ENCODE measurements around the gene RALGPS1. TPM values are rescaled to one million over a fixed set of nuclear protein-coding genes. Genes with fewer than 3 reads are reported as not detected.

Gene RALGPS1
- total RNA-seq, 2 experiments from 2014 or later: 2.5 to 4.1 TPM

DNA sequence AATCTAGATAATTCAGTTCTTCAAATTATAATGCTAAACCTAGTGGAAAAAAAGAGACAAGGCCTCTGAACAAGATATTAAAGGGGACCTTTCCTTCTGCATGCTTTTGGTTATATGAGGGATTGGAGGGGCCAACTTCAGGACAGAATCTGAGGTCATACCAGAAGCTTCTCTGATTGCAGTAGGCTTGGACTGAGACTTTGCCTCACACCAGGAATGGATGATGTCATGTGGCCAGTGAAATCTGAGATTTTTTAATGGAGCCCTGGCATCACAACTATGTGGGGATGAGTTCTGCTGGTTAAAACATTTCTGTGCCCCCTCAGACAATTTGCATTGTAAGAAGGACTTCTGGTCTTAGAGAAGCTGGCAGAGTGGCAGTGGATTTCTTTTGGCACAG, 119.2 kb downstream of the RALGPS1 start:
- Mint-ChIP-seq H3K4me3 (no peak overlapping the region), H3K36me3 (ENCODE audit: low read depth) (no peaks in the 10 kb centered on the region), H3K27ac (no peak overlapping the region), H3K27me3 (ENCODE audit: low read depth) (peaks cover 12% of the 10 kb centered on the region), H3K4me1 (ENCODE audit: low read depth) (no peaks in the 10 kb centered on the region), H3K9me3 (ENCODE audit: insufficient read depth) (no peaks in the 10 kb centered on the region)
- ChIA-PET CTCF (interaction anchor here (0.6 kb wide), 1 partner anchor 50 kb away, joined by 3 read pairs; no protein-coding TSS in a partner anchor), POLR2A (no interaction called here)
- no peak for ATAC-seq
- DNase-seq: no peak

DNA sequence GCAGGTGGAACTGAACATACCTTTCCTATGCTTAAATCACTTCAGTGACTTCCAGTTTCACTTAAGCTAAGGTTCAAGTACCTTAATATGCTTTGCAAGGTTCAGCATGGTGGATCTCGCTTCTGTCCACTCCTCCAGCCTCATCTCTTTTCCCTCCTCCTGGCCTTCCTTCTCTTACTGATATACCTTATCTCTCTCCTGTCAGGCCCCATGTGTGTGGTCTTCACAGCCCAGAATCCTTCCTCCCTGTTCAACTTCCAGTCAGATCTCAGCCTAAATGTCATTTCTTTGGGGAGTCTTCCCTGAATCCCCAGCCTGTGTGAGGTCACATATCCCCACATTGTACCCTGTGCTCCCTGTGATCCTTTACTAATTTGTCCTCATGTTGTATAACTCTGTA, 120.1 kb downstream of the RALGPS1 start:
- CTCF ChIA-PET: no interaction called here
- no peak for ATAC-seq
- Mint-ChIP-seq H3K9me3 (ENCODE audit: insufficient read depth) (no peaks in the 10 kb centered on the region), H3K36me3 (ENCODE audit: low read depth) (no peaks in the 10 kb centered on the region), H3K4me3 (no peak overlapping the region), H3K27ac (no peak overlapping the region), H3K27me3 (ENCODE audit: low read depth) (peaks cover 12% of the 10 kb centered on the region), H3K4me1 (ENCODE audit: low read depth) (no peaks in the 10 kb centered on the region)
- POLR2A ChIA-PET: no interaction called here
- DNase-seq: no peak

DNA sequence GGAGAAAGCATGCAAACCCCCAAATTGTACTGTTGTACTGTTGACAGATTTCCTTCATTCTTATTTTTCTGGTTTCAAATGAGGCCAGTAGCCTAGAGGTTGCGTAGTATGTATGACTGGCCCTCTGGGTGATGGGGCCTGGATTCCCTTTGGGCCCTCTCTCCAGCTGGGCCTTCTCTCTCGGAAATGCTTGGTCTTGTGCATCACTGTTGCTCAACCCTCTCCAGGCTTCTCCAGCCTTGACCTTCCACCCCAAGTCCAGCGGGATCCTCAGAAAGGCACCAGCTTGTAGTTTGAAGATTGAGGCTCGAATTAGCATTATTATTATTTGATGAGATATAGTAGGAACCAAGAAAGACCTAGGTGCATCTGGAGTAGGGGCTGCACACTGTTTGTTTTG, 120.8 kb downstream of the RALGPS1 start:
- Mint-ChIP-seq H3K4me3 (no peak overlapping the region), H3K4me1 (ENCODE audit: low read depth) (no peaks in the 10 kb centered on the region), H3K27ac (no peak overlapping the region), H3K27me3 (ENCODE audit: low read depth) (peaks cover 7% of the 10 kb centered on the region), H3K9me3 (ENCODE audit: insufficient read depth) (no peaks in the 10 kb centered on the region), H3K36me3 (ENCODE audit: low read depth) (no peaks in the 10 kb centered on the region)
- no peak for DNase-seq
- POLR2A ChIA-PET: no interaction called here
- CTCF ChIA-PET: interaction anchor here (0.7 to 2.7 kb wide), 2 partner anchors 13 to 49 kb away, joined by 3 to 15 read pairs; no protein-coding TSS in a partner anchor
- no peak for ATAC-seq

DNA sequence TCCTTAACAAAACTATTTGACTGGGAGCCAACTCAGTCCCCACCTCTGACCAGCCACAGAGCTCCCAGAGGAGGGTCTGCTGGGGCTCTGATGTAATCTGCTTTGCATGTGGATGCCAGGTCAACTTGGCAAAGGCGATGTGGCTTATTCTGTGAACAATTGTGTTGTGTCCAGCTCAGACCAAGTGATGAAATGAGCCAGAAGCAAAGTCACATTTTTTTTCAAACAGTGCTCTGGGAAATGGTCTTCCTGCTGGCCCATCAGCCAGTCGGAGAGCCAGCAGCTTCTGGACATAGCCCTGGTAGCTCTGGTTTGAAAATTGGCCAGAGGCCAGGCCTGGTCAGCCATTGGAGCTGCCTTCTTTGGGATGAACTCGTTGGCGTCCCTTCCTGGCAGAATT, 121.4 kb downstream of the RALGPS1 start:
- H3K9me3 Mint-ChIP-seq (ENCODE audit: insufficient read depth): no peaks in the 10 kb centered on the region
- H3K4me1 Mint-ChIP-seq (ENCODE audit: low read depth): no peaks in the 10 kb centered on the region
- POLR2A ChIA-PET: no interaction called here

DNA sequence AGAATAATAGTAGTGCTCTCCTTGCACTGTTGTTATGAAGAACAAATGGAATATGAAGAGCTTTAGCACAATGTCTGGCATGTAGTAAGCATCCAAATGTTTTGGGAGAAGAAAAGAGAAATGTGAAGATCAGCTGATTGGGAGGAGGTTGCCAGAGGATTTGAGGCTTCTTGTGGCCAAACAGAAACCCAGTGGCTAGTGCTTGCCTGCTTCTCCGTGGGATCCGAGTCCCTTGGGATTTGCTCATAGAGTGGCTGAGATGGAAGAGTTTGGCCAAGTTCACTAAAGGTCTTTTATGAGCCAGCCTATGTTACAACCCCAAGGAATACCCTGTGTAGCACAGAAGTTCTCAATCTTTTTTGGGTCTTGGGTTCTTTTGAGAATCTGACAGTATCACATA, 121.9 kb downstream of the RALGPS1 start:
- Mint-ChIP-seq H3K27me3 (ENCODE audit: low read depth) (peaks cover 6% of the 10 kb centered on the region), H3K4me3 (no peak overlapping the region), H3K36me3 (ENCODE audit: low read depth) (no peaks in the 10 kb centered on the region), H3K4me1 (ENCODE audit: low read depth) (no peaks in the 10 kb centered on the region), H3K9me3 (ENCODE audit: insufficient read depth) (no peaks in the 10 kb centered on the region), H3K27ac (no peak overlapping the region)
- ATAC-seq (no peak), DNase-seq (no peak)
- ChIA-PET CTCF (interaction anchor here (0.7 to 2.7 kb wide), 2 partner anchors 12 to 50 kb away, joined by 3 to 15 read pairs; no protein-coding TSS in a partner anchor), POLR2A (no interaction called here)

More for the DNA sequence above, 121.4 kb downstream of the RALGPS1 start:
- no peaks in the 10 kb centered on the region for H3K36me3 Mint-ChIP-seq (ENCODE audit: low read depth)
- ATAC-seq (no peak), DNase-seq (no peak)
- peaks cover 7% of the 10 kb centered on the region for H3K27me3 Mint-ChIP-seq (ENCODE audit: low read depth)
- H3K27ac Mint-ChIP-seq: no peak overlapping the region
- CTCF ChIA-PET: interaction anchor here (0.7 to 2.7 kb wide), 2 partner anchors 13 to 50 kb away, joined by 3 to 15 read pairs; no protein-coding TSS in a partner anchor
- no peak overlapping the region for H3K4me3 Mint-ChIP-seq

DNA sequence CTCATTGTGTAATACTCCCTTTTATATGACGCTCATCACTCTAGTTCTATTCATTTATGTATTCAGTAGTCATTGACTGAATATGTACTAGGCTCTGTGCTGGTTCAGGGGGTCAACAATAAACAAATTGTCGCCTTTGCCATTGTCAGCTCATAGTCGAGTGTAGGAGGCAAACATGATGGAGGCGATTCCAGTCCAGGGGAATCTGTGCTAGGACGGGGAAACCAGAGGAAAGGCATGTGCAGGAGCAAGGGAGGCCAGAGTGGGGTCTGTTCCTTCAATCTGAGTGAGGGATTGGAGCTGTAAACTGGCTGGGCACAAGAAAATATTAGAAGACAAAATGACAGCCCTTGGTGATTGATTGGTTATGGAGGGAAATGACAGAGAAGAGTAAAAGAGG, 123.9 kb downstream of the RALGPS1 start:
- ChIA-PET POLR2A (interaction anchor here (0.6 kb wide), 1 partner anchor 17 kb away, joined by 5 read pairs; no protein-coding TSS in a partner anchor), CTCF (interaction anchor here (1.3 to 1.5 kb wide), 2 partner anchors 30 to 53 kb away, joined by 3 to 4 read pairs; no protein-coding TSS in a partner anchor)
- no peak overlapping the region for H3K27ac Mint-ChIP-seq
- ATAC-seq (no peak), DNase-seq (no peak)
- no peaks in the 10 kb centered on the region for H3K36me3 Mint-ChIP-seq (ENCODE audit: low read depth)
- H3K4me3 Mint-ChIP-seq: no peak overlapping the region
- no peaks in the 10 kb centered on the region for H3K4me1 Mint-ChIP-seq (ENCODE audit: low read depth)
- peaks cover 12% of the 10 kb centered on the region for H3K27me3 Mint-ChIP-seq (ENCODE audit: low read depth)
- no peaks in the 10 kb centered on the region for H3K9me3 Mint-ChIP-seq (ENCODE audit: insufficient read depth)

DNA sequence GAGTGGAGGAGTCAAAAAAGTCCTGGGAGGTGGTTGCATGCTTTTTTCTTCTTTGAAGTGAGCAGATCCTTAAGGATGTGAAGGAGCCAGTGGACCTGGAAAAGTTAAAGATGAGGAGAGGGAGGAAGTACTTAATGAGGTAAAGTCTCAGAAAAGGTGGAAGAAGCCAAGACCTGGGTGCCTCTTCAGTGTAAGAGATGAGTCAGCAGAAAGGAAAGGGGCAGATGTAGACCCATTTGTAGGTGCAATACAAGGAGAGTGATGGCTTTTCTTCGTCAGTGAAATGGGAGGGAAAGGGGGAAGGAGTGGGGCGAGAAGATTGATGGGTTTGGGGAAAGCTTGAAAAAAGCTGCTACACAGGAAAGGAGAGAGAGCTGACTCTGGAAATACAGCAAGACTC, 124.9 kb downstream of the RALGPS1 start:
- Mint-ChIP-seq H3K27ac (no peak overlapping the region), H3K9me3 (ENCODE audit: insufficient read depth) (no peaks in the 10 kb centered on the region), H3K36me3 (ENCODE audit: low read depth) (no peaks in the 10 kb centered on the region), H3K27me3 (ENCODE audit: low read depth) (peaks cover 13% of the 10 kb centered on the region), H3K4me1 (ENCODE audit: low read depth) (no peaks in the 10 kb centered on the region), H3K4me3 (no peak overlapping the region)
- ATAC-seq (no peak), DNase-seq (no peak)
- CTCF ChIA-PET: no interaction called here
- POLR2A ChIA-PET: no interaction called here

DNA sequence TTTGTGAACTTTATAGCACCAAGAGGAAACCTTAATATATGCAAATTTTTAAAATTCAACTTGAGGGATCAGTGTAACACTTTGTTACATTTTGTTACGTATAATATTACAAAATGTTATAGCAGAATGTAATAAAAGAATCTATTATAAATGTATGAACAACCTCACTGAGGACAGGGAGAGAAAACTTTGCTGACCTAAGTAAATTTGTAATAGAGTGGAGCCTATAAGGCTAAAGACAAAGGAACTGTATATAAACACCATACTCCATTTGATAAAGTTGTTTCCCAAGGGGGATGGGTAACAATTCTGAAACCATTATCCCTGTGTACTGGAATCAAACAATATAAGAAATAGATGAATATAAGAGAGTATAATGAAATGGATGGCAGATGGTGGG, 130.6 kb downstream of the RALGPS1 start:
- peaks cover 3% of the 10 kb centered on the region for H3K36me3 Mint-ChIP-seq (ENCODE audit: low read depth)
- CTCF ChIA-PET: interaction anchor here (0.6 kb wide), 1 partner anchor 111 kb away, joined by 3 read pairs; no protein-coding TSS in a partner anchor
- ATAC-seq (no peak), DNase-seq (no peak)
- no peak overlapping the region for H3K4me3 Mint-ChIP-seq
- H3K27me3 Mint-ChIP-seq (ENCODE audit: low read depth): peaks cover 15% of the 10 kb centered on the region
- no peak overlapping the region for H3K27ac Mint-ChIP-seq
- POLR2A ChIA-PET: no interaction called here
- H3K9me3 Mint-ChIP-seq (ENCODE audit: insufficient read depth): no peaks in the 10 kb centered on the region
- peaks cover 26% of the 10 kb centered on the region for H3K4me1 Mint-ChIP-seq (ENCODE audit: low read depth)

DNA sequence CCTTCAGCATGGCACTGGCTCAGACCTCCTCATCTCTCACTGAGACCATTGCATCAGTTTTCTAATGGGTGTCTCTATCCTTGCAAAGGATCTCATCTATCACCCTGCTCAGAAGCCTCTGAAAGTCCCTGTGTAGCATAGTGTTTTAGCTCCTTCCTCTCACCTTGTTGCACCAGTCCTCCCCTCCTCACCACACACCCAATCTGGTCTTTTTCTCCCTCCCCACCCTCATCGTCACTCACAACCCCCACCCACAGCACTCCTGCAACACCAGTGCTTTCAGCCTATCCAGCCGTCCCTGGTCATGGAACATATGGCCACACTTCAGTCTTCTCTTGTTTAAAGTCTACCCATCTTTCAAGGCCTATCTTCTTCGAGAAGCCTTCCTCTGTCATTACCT, 133.4 kb downstream of the RALGPS1 start:
- ChIA-PET CTCF (interaction anchor here (0.9 to 1.7 kb wide), 4 partner anchors 11 to 129 kb away, joined by 4 to 15 read pairs (median 7); no protein-coding TSS in a partner anchor), POLR2A (no interaction called here)
- no peak overlapping the region for H3K4me3 Mint-ChIP-seq
- H3K9me3 Mint-ChIP-seq (ENCODE audit: insufficient read depth): no peaks in the 10 kb centered on the region
- peaks cover 33% of the 10 kb centered on the region for H3K4me1 Mint-ChIP-seq (ENCODE audit: low read depth)
- ATAC-seq (no peak), DNase-seq (no peak)
- H3K36me3 Mint-ChIP-seq (ENCODE audit: low read depth): peaks cover 3% of the 10 kb centered on the region
- peak overlapping the region; percentile 31 for H3K27ac Mint-ChIP-seq
- peaks cover 9% of the 10 kb centered on the region for H3K27me3 Mint-ChIP-seq (ENCODE audit: low read depth)

DNA sequence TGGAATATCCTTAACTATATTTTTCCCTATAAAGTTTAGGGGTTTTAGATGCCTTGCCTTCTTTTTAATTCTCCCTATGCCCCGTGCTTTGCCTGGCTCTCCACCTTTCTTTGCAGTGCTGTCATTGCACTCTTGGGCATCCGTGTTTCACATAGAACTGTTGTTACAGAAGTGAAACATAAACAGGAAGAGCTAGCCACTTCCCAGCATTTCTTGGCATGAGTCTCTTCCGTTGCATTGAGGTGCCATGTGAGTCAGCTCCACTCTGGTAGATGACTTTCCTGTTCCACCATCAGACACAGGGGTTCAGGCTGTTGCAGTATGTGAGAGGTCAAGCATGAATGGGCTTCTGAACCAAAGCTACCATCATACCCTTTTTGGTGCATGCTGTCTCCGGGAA, 134.5 kb downstream of the RALGPS1 start:
- Mint-ChIP-seq H3K9me3 (ENCODE audit: insufficient read depth) (no peaks in the 10 kb centered on the region), H3K27ac (peak overlapping the region; percentile 51), H3K4me1 (ENCODE audit: low read depth) (peaks cover 33% of the 10 kb centered on the region), H3K4me3 (peak overlapping the region; percentile 13), H3K27me3 (ENCODE audit: low read depth) (peaks cover 7% of the 10 kb centered on the region), H3K36me3 (ENCODE audit: low read depth) (peaks cover 3% of the 10 kb centered on the region)
- DNase-seq (peak; percentile 48), ATAC-seq (peak; percentile 73)
- CTCF ChIA-PET: interaction anchor here (0.6 to 1.7 kb wide), 14 partner anchors 11 to 219 kb away, joined by 3 to 17 read pairs (median 4); no protein-coding TSS in a partner anchor
- POLR2A ChIA-PET: interaction anchor here (1.1 kb wide), 1 partner anchor 44 kb away, joined by 4 read pairs; no protein-coding TSS in a partner anchor

DNA sequence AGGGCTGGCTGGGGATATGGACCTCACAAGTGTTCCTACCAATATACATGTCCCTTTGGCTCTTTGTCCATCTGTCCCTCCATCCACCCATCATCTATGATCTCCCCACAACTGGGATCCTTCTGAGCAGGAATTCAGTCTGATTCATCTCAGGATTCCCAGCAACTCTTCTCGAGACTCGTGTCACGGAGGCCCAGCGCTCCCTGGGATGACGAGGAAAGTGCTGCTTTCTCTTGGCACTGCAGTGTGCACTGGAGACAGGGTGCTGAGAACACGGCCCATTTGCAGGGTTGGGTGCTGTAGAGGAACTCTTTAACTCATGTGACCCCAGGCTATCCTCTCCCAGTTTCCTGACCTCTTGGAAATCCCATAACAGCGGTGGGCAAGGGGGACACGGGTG, 135.0 kb downstream of the RALGPS1 start:
- ATAC-seq (no peak), DNase-seq (no peak)
- Mint-ChIP-seq H3K4me3 (no peak overlapping the region), H3K9me3 (ENCODE audit: insufficient read depth) (no peaks in the 10 kb centered on the region), H3K4me1 (ENCODE audit: low read depth) (peaks cover 33% of the 10 kb centered on the region), H3K27me3 (ENCODE audit: low read depth) (peaks cover 6% of the 10 kb centered on the region), H3K27ac (no peak overlapping the region), H3K36me3 (ENCODE audit: low read depth) (peaks cover 3% of the 10 kb centered on the region)
- ChIA-PET POLR2A (interaction anchor here (1.1 kb wide), 1 partner anchor 45 kb away, joined by 4 read pairs; no protein-coding TSS in a partner anchor), CTCF (interaction anchor here (0.6 to 1.7 kb wide), 12 partner anchors 10 to 220 kb away, joined by 3 to 17 read pairs (median 4); no protein-coding TSS in a partner anchor)

DNA sequence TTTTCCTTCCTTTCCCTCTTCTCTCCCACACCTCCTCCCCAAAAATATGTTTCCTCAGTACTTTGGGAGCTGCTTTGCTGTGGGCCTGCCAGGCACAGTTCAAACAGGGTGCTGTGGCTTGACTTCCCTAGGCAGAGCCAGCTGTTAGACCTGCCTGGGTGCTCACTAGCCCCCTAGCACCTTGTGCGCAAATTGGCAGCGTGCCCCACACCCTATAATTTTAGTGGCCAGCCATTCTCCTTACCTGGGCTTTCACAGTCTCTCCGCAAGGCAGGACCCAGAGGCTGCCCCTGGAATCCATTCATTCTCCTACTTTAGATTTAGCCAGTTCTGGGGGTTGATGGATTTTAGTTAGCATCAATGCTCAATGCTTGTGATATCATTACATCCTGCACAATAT, 135.6 kb downstream of the RALGPS1 start:
- H3K36me3 Mint-ChIP-seq (ENCODE audit: low read depth): peaks cover 3% of the 10 kb centered on the region
- DNase-seq: no peak

More for the DNA sequence above, 135.6 kb downstream of the RALGPS1 start:
- no peak overlapping the region for H3K4me3 Mint-ChIP-seq
- ATAC-seq: no peak
- ChIA-PET CTCF (interaction anchor here (1.5 kb wide), 1 partner anchor 110 kb away, joined by 3 read pairs; no protein-coding TSS in a partner anchor), POLR2A (interaction anchor here (0.6 kb wide), 1 partner anchor 129 kb away, joined by 3 read pairs; no protein-coding TSS in a partner anchor)
- H3K4me1 Mint-ChIP-seq (ENCODE audit: low read depth): peaks cover 33% of the 10 kb centered on the region
- H3K27me3 Mint-ChIP-seq (ENCODE audit: low read depth): peaks cover 4% of the 10 kb centered on the region
- no peaks in the 10 kb centered on the region for H3K9me3 Mint-ChIP-seq (ENCODE audit: insufficient read depth)
- H3K27ac Mint-ChIP-seq: no peak overlapping the region

Data from activated CD8-positive, alpha-beta T cell treated with anti-CD3 and anti-CD28 coated beads, Interleukin-2, amount 10 ng/mL, durations not matched to agents 7 days and 5 days (primary cell).